Loucy (cell line): ENCODE results near the gene SLC25A13.

Experiments used
- H2AFZ ChIP-seq: fragments of 200-600 bp; sonication (generic); 2 replicates; pipeline ENCODE4 v1.6.0; 2016; ENCODE audit warnings: antibody characterized with exemption, mild to moderate bottlenecking, low read length, moderate library complexity
- H3F3A ChIP-seq: fragments of 200-600 bp; 2 replicates; pipeline ENCODE4 v1.6.0; 2016; ENCODE audit warnings: antibody characterized with exemption, low read depth, mild to moderate bottlenecking
- H3K27me3 ChIP-seq: fragments of 200-600 bp; sonication (generic); 2 replicates; pipeline ENCODE4 v1.6.1; 2014; ENCODE audit warnings: low read length, mild to moderate bottlenecking; ENCODE audit not compliant: insufficient read depth, poor library complexity, severe bottlenecking
- H3K36me3 ChIP-seq: fragments of 200-600 bp; sonication (generic); 2 replicates; pipeline ENCODE4 v1.6.1; 2016; ENCODE audit warnings: low read length; ENCODE audit not compliant: insufficient read depth
- H3K4me1 ChIP-seq: fragments of 200-600 bp; sonication (generic); 2 replicates; pipeline ENCODE4 v1.5.1; 2014; ENCODE audit warnings: low read length, mild to moderate bottlenecking; ENCODE audit not compliant: insufficient read depth, poor library complexity, severe bottlenecking
- H3K4me2 ChIP-seq: fragments of 200-600 bp; sonication (generic); 2 replicates; pipeline ENCODE4 v1.6.0; 2014; ENCODE audit warnings: antibody characterized with exemption, low read length, low read depth, mild to moderate bottlenecking; ENCODE audit not compliant: poor library complexity, severe bottlenecking
- H3K4me3 ChIP-seq: fragments of 200-600 bp; sonication (generic); 2 replicates; pipeline ENCODE4 v1.5.1; 2014; ENCODE audit warnings: low read length, mild to moderate bottlenecking, mixed read lengths; ENCODE audit not compliant: poor library complexity, severe bottlenecking
- H3K79me2 ChIP-seq: fragments of 200-600 bp; sonication (generic); 2 replicates; pipeline ENCODE4 v1.6.1; 2014; ENCODE audit warnings: low read length; ENCODE audit not compliant: insufficient read depth
- H3K9ac ChIP-seq: fragments of 200-600 bp; sonication (generic); 2 replicates; pipeline ENCODE4 v1.6.0; 2014; ENCODE audit warnings: mild to moderate bottlenecking, low read depth, low read length, moderate library complexity; ENCODE audit not compliant: poor library complexity, severe bottlenecking
- H3K9me2 ChIP-seq: fragments of 200-600 bp; sonication (generic); replicated peaks from 2 replicates; pipeline ENCODE4 v1.6.1; 2016; ENCODE audit warnings: low read depth, low read length, mixed read lengths
- H3K9me3 ChIP-seq: fragments of 200-600 bp; sonication (generic); 2 replicates; pipeline ENCODE4 v1.6.1; 2014; ENCODE audit warnings: mild to moderate bottlenecking, antibody characterized with exemption, low read length, low read depth; ENCODE audit not compliant: insufficient read depth
- H4K20me1 ChIP-seq: fragments of 200-600 bp; sonication (generic); 2 replicates; pipeline ENCODE4 v1.6.0; 2014; ENCODE audit warnings: antibody characterized with exemption, low read length, mild to moderate bottlenecking; ENCODE audit not compliant: insufficient read depth, poor library complexity, severe bottlenecking
- EZH2phosphoT487 ChIP-seq: fragments of 200-600 bp; IDR thresholded peaks from 2 replicates; pipeline ENCODE4 v1.6.1; 2018; ENCODE audit warnings: antibody characterized with exemption, mild to moderate bottlenecking, moderate library complexity, borderline replicate concordance
- TF ChIP-seq, protein P1 (sequence below): fragments of 200-600 bp; sonication (generic); conservative IDR thresholded peaks from 2 replicates; pipeline ENCODE4 v1.5.1; 2014; ENCODE audit warnings: mild to moderate bottlenecking, antibody characterized with exemption, low read length

Gene SLC25A13

DNA sequence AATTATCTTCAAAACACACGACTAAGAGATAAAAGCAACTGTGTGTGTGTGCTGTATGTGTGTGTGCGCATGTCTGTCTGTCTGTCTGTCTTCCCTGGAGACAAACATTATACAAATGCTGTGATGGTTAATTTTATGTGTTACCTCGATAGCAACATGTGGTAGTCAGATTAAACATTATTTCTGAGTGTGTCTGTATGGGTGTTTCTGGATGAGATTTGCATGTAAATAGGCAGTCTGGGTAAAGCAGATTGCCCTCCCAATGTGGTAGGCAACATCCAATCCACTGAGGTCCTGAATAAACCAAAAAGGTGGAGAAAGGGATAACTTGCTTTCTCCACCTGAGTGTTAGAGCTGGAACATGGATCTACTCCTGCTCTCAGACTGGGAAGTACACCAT lies 67.9 kb downstream of the SLC25A13 start:
- Histone ChIP-seq H3K4me1 (peaks cover 3% of the 10 kb centered on the region), H3K79me2 (peaks cover 23% of the 10 kb centered on the region; the same call in 1 of the 2 replicates), H4K20me1 (no peaks in the 10 kb centered on the region)

DNA sequence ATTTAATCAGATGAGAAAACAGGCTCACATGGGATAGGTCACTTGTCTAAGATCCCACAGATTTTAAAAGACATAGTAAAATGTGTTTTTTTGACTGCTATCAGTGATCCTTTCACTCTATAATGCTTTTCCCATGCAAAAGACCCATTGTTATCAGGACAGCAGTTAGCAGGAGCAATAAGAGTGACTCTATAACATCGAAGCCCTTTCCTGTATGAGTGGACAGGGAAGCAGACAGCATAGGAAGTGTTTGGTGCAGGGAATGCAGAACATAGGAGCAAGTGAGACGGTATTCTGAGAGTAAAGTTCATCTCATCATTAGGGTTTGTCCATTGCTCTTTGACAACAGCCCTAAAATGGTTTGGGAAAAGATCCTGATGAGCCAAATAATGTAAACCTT lies 68.5 kb downstream of the SLC25A13 start:
- Histone ChIP-seq H3K79me2 (peaks cover 23% of the 10 kb centered on the region; the same call in 1 of the 2 replicates), H3K36me3 (no peaks in the 10 kb centered on the region), H3F3A (no peaks in the 10 kb centered on the region), H3K4me3 (no peak overlapping the region), H3K9me3 (no peaks in the 10 kb centered on the region), H3K4me1 (peaks cover 3% of the 10 kb centered on the region), H4K20me1 (no peaks in the 10 kb centered on the region), H3K9me2 (no peaks in the 10 kb centered on the region), H3K4me2 (no peak overlapping the region), H3K9ac (no peak overlapping the region), H3K27me3 (no peaks in the 10 kb centered on the region), H2AFZ (no peak overlapping the region)
- TF ChIP-seq EZH2phosphoT487, result no peak

More for the DNA sequence above, 67.9 kb downstream of the SLC25A13 start:
- Histone ChIP-seq H2AFZ (no peak overlapping the region), H3K36me3 (no peaks in the 10 kb centered on the region), H3K9me3 (no peaks in the 10 kb centered on the region), H3K27me3 (no peaks in the 10 kb centered on the region), H3K9me2 (no peaks in the 10 kb centered on the region), H3F3A (no peaks in the 10 kb centered on the region), H3K4me3 (no peak overlapping the region), H3K4me2 (no peak overlapping the region), H3K9ac (no peak overlapping the region)
- TF ChIP-seq, protein P1, sequence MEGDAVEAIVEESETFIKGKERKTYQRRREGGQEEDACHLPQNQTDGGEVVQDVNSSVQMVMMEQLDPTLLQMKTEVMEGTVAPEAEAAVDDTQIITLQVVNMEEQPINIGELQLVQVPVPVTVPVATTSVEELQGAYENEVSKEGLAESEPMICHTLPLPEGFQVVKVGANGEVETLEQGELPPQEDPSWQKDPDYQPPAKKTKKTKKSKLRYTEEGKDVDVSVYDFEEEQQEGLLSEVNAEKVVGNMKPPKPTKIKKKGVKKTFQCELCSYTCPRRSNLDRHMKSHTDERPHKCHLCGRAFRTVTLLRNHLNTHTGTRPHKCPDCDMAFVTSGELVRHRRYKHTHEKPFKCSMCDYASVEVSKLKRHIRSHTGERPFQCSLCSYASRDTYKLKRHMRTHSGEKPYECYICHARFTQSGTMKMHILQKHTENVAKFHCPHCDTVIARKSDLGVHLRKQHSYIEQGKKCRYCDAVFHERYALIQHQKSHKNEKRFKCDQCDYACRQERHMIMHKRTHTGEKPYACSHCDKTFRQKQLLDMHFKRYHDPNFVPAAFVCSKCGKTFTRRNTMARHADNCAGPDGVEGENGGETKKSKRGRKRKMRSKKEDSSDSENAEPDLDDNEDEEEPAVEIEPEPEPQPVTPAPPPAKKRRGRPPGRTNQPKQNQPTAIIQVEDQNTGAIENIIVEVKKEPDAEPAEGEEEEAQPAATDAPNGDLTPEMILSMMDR, result no peak
- TF ChIP-seq EZH2phosphoT487, result no peak

DNA sequence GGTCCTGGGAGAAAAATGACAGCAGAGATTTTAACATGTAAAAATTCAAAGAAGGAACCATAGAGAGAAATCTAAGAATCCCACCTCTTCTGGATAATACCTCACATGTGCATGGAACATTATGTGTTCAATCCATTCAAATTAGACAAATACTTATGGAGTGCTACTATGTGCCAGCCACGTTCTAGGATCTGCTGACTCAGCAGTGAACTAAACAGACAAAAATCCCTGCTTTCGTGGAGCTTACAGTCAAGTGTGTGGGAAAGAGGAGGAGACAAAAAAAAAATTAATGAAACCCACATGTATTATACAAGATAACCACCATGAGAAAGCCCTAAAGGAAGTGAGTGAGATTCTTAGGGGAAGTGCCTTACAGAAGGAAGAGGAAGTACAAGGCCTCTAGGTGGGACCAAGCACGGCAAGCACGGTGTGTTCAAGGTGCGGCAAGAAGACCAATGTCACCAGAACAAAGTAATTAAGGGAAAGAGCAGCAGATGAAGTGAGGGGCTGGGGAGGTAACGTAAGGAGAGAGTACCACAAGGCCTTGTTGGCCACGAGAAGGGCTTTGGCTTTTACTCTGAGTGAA lies 71.0 kb downstream of the SLC25A13 start:
- peaks cover 6% of the 10 kb centered on the region for H3K4me1 ChIP-seq
- H3K79me2 ChIP-seq, result peaks cover 31% of the 10 kb centered on the region; the same call in 1 of the 2 replicates
- H2AFZ ChIP-seq, result no peak overlapping the region
- no peaks in the 10 kb centered on the region for H3F3A ChIP-seq
- H3K9me3 ChIP-seq, result no peaks in the 10 kb centered on the region
- TF ChIP-seq, protein P1, result no peak
- TF ChIP-seq EZH2phosphoT487, result no peak
- H4K20me1 ChIP-seq, result no peaks in the 10 kb centered on the region
- no peak overlapping the region for H3K9ac ChIP-seq
- no peak overlapping the region for H3K4me2 ChIP-seq
- H3K9me2 ChIP-seq, result no peaks in the 10 kb centered on the region
- H3K27me3 ChIP-seq, result no peaks in the 10 kb centered on the region
- H3K4me3 ChIP-seq, result no peak overlapping the region
- no peaks in the 10 kb centered on the region for H3K36me3 ChIP-seq

DNA sequence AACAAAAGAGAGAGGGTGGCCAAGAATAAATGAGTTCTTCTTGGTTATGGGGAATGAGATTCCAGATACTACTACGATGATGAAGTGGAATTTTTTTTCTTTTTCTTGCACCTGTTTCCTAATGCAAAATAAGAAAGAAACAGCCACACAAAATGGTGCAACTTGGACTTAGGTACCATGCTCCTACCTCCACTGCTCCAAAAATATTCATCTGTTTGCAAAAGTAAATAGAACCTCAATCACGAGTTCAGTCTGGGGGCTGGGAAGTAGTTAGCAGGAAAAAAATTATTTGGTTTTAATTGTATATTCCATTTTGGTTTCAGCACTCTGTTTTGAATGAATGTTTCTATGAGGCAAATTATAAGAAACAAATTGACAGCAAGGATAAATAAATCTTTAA lies 73.5 kb downstream of the SLC25A13 start:
- no peaks in the 10 kb centered on the region for H3K9me3 ChIP-seq
- no peaks in the 10 kb centered on the region for H3F3A ChIP-seq
- H4K20me1 ChIP-seq, result no peaks in the 10 kb centered on the region
- H3K4me1 ChIP-seq, result peaks cover 11% of the 10 kb centered on the region
- no peak overlapping the region for H3K4me3 ChIP-seq
- H3K36me3 ChIP-seq, result no peaks in the 10 kb centered on the region
- no peaks in the 10 kb centered on the region for H3K27me3 ChIP-seq
- H3K79me2 ChIP-seq, result peaks cover 18% of the 10 kb centered on the region; the same call in 1 of the 2 replicates
- no peak overlapping the region for H3K9ac ChIP-seq
- H3K4me2 ChIP-seq, result no peak overlapping the region
- no peak for TF ChIP-seq EZH2phosphoT487
- TF ChIP-seq, protein P1, result no peak
- H2AFZ ChIP-seq, result no peak overlapping the region
- H3K9me2 ChIP-seq, result no peaks in the 10 kb centered on the region
